Cardiac fibroblast (primary cell): ENCODE measurements around the gene EHMT2.

Experiments
- DNase-seq, 2 donors: peaks; one replicate each; pipeline versions ENCODE4 v3.0.0 to v3.0.0-alpha.2; 2010; ENCODE audit warnings: low read depth in 2 of 2
- H3K4me3 ChIP-seq, 2 donors: replicated peaks in 1 of 2; 1 replicate in 1 of 2; 2 replicates in 1 of 2; pipeline ENCODE4 v1.5.1; 2011; ENCODE audit warnings: low read depth in 2 of 2, low read length in 2 of 2, mild to moderate bottlenecking in 2 of 2, moderate library complexity in 1 of 2
- CTCF ChIP-seq: IDR thresholded peaks from one replicate; pipeline ENCODE4 v1.5.1; 2011; ENCODE audit warnings: low read depth, mild to moderate bottlenecking, low read length, inconsistent platforms

EHMT2 gene

GRCh38 chr6:31927863-31928671 is 30.6 kb upstream of the EHMT2 start:
- no peak overlapping the region for H3K4me3 ChIP-seq
- TF ChIP-seq CTCF: no peak
- DNase-seq: no peak

- no peak within 1 kb of the TSS for H3K4me3 ChIP-seq
- no peak for DNase-seq
- no peak for TF ChIP-seq CTCF
Measured at GRCh38 chr6:31927242-31927862, 29.9 kb upstream of the EHMT2 start, which contains the start of gene C2. Gene C2, plus strand, starts transcription at chr6:31927717. Its CDS starts 36 bp downstream, at chr6:31927753.

GRCh38 chr6:31922942-31923341 is 25.4 kb upstream of the EHMT2 start:
- no peak for TF ChIP-seq CTCF
- DNase-seq: no peak
- no peak overlapping the region for H3K4me3 ChIP-seq

GRCh38 chr6:31920811-31921210 is 23.3 kb upstream of the EHMT2 start:
- no peak for TF ChIP-seq CTCF
- H3K4me3 ChIP-seq: no peak overlapping the region
- DNase-seq: peak; percentile 20 to 32

GRCh38 chr6:31919624-31920303 is 22.3 kb upstream of the EHMT2 start:
- H3K4me3 ChIP-seq: no peak overlapping the region
- TF ChIP-seq CTCF: no peak
- no peak for DNase-seq

GRCh38 chr6:31918069-31918720 is 20.7 kb upstream of the EHMT2 start:
- no peak for TF ChIP-seq CTCF
- DNase-seq: peak in 1 of 2 donors; percentile 38
- H3K4me3 ChIP-seq: no peak overlapping the region
